Effector memory CD4-positive, alpha-beta T cell (primary cell): Measurements from ENCODE around the gene AKT1.

Experiments
- DNase-seq, 3 donors: peaks; one replicate each; pipeline ENCODE4 v3.0.0-alpha.2; 2020
- H3K27ac ChIP-seq: 2 replicates; pipeline ENCODE4 v1.7.0; 2013; ENCODE audit warnings: mild to moderate bottlenecking, low read length, moderate library complexity; ENCODE audit not compliant: insufficient read depth, poor library complexity, severe bottlenecking
- H3K27me3 ChIP-seq: replicated peaks from 2 replicates; pipeline ENCODE4 v1.7.0; 2013; ENCODE audit warnings: mild to moderate bottlenecking, low read length; ENCODE audit not compliant: insufficient read depth, control insufficient read depth, poor library complexity, severe bottlenecking
- H3K36me3 ChIP-seq: 2 replicates; pipeline ENCODE4 v1.7.0; 2013; ENCODE audit warnings: mild to moderate bottlenecking, low read length, moderate library complexity; ENCODE audit not compliant: control insufficient read depth, insufficient read depth
- H3K4me1 ChIP-seq: 2 replicates; pipeline ENCODE4 v1.7.0; 2013; ENCODE audit warnings: low read length, mild to moderate bottlenecking; ENCODE audit not compliant: control insufficient read depth, insufficient read depth, poor library complexity, severe bottlenecking
- H3K4me3 ChIP-seq: 2 replicates; pipeline ENCODE4 v1.7.0; 2013; ENCODE audit warnings: low read length, low read depth, mild to moderate bottlenecking; ENCODE audit not compliant: insufficient read depth, poor library complexity, severe bottlenecking
- H3K9me3 ChIP-seq: 2 replicates; pipeline ENCODE4 v1.7.0; 2013; ENCODE audit warnings: mild to moderate bottlenecking, low read length, moderate library complexity; ENCODE audit not compliant: control insufficient read depth

The AKT1 gene

DNA sequence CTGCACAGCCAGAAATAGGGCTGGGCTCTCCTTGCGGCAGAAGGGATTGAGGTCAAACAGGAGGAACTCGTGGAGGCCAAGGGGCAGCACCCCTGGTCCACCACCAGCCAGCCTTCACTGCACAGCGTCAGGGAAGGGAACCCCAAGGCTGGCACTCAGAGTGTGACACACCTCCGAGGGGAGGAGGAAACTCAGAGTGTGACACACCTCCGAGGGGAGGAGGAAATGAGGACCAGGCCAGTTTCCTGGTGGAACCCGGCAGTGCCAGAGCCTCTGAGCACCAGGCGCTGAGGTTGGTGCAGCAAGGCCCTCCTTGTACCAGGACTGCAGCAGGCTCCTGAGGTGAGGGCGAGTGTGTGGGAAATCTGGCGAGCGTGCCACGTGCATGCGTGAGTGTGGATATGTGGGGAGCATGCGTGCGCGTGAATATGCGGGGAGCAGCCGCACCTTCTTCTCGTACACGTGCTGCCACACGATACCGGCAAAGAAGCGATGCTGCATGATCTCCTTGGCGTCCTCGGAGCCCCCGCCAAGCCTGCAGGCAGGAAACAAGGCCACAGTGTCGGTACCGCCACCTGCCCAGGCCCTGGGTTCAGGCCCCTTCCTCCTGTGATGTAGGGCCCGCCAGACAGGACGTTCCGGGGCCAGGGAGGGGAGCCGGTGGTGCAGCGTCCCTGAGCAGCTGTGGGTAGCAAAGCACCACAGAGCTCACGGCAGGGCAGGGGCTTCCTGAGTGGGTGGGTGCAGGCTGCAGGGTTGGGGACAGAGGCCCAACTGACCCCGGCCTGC is 23.4 kb downstream of the AKT1 start:
- Histone ChIP-seq H3K27me3 (no peaks in the 10 kb centered on the region), H3K4me3 (no peak overlapping the region), H3K9me3 (peaks cover 5% of the 10 kb centered on the region), H3K4me1 (peaks cover 3% of the 10 kb centered on the region), H3K27ac (no peak overlapping the region), H3K36me3 (peaks cover 38% of the 10 kb centered on the region)
- no peak for DNase-seq

DNA sequence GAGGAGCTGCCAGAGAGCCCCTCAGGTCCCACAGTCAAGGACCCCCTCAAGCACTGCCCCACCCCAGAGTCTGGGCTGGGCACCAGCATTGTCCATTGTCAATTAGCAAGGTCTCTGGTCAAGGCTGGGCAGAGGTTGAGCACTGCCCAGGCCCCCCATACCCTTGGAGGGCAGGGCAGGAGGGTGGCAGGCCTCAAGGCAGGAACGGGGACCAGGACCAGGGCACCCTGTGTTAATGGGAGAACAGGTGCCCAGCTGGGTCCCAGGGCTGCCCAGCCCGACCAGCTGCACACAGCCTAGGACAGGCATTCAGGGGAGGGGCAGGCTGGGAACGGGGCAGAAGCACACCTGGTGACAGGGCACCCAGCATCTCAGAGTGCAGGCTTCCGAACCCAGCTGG is 24.2 kb downstream of the AKT1 start:
- H3K27me3 ChIP-seq, result no peaks in the 10 kb centered on the region
- H3K27ac ChIP-seq, result no peak overlapping the region
- DNase-seq, result no peak
- peaks cover 35% of the 10 kb centered on the region for H3K36me3 ChIP-seq
- H3K9me3 ChIP-seq, result peaks cover 5% of the 10 kb centered on the region
- H3K4me1 ChIP-seq, result peaks cover 3% of the 10 kb centered on the region
- H3K4me3 ChIP-seq, result no peak overlapping the region

DNA sequence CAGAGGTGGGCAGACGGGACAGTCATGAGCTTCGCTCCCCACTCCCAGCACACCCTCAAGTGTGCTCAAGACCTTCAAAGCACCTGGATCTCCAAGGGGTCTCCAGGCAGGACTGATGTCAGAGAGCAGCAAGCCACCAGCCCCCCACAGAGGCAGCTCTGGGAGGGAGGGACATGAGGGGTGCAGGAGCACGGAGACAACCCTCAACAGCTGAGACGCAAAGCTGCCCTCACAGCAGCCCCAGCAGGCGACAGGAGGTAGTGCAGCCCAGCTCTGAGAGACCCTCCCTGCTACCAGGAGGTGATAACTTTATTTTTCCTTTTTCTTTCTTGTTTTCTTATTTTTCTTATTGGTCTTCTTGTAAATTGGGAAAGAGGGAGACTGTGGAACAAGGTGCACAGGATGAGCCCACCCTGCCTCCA is 24.7 kb downstream of the AKT1 start:
- Histone ChIP-seq H3K27me3 (no peaks in the 10 kb centered on the region), H3K4me1 (peaks cover 3% of the 10 kb centered on the region), H3K4me3 (no peak overlapping the region), H3K9me3 (peaks cover 5% of the 10 kb centered on the region), H3K36me3 (peaks cover 35% of the 10 kb centered on the region), H3K27ac (no peak overlapping the region)
- no peak for DNase-seq

DNA sequence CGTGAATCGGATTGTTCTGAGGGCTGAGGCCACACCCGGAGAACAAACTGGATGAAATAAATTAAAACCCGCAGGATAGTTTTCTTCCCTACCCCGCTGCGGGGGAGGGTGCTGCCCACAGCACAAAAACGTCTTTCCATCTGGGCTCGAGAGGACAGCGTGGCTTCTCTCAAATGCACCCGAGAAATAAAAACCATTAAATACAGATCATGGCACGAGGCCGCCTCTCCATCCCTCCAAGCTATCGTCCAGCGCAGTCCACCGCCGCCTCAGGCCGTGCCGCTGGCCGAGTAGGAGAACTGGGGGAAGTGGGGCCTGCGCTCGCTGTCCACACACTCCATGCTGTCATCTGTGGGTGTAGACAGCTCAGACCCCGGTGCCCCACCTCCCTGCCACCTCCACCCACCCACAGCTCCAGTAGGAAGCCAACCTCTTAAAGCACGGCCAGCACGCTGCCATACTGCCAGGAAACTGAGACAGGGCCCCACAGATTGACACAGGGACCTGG is 25.4 kb downstream of the AKT1 start:
- no peak overlapping the region for H3K4me3 ChIP-seq
- DNase-seq, result no peak
- H3K27ac ChIP-seq, result no peak overlapping the region
- H3K27me3 ChIP-seq, result no peaks in the 10 kb centered on the region
- peaks cover 5% of the 10 kb centered on the region for H3K9me3 ChIP-seq
- H3K4me1 ChIP-seq, result peaks cover 3% of the 10 kb centered on the region
- H3K36me3 ChIP-seq, result peaks cover 34% of the 10 kb centered on the region

DNA sequence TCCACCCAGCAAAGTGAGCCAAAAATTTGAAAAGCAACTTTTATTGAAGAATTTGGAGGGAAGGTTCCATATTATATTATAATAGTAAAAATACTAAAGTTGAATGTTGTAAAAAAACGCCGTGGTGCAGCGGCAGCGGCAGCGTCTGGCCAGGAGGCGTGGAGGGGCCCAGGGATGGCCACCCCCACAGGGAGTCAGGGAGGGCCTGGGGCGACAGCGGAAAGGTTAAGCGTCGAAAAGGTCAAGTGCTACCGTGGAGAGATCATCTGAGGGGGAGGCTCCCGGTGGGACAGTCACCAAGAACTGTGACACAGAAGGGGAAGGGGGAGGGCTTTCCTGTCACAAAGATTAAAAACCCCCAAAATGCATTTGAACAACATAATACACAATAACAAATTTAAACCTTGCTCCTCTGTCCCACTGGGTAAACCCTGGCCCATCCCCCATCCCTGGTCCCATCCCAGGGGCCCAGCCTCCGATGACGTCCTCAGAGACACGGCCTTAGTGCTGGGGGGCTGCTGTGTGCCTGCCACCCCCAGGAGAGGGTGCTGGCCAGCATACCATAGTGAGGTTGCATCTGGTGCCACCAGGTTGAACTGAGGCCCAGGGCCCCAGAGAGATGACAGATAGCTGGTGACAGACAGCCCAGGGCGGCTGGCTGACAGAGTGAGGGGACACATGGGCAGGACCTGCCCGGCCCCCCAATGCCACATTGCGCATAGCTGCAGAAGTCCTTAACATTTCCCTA is 26.1 kb downstream of the AKT1 start:
- Histone ChIP-seq H3K4me1 (peaks cover 3% of the 10 kb centered on the region), H3K27ac (no peak overlapping the region), H3K9me3 (peaks cover 5% of the 10 kb centered on the region), H3K27me3 (no peaks in the 10 kb centered on the region), H3K4me3 (no peak overlapping the region), H3K36me3 (peaks cover 28% of the 10 kb centered on the region)
- DNase-seq, result no peak

DNA sequence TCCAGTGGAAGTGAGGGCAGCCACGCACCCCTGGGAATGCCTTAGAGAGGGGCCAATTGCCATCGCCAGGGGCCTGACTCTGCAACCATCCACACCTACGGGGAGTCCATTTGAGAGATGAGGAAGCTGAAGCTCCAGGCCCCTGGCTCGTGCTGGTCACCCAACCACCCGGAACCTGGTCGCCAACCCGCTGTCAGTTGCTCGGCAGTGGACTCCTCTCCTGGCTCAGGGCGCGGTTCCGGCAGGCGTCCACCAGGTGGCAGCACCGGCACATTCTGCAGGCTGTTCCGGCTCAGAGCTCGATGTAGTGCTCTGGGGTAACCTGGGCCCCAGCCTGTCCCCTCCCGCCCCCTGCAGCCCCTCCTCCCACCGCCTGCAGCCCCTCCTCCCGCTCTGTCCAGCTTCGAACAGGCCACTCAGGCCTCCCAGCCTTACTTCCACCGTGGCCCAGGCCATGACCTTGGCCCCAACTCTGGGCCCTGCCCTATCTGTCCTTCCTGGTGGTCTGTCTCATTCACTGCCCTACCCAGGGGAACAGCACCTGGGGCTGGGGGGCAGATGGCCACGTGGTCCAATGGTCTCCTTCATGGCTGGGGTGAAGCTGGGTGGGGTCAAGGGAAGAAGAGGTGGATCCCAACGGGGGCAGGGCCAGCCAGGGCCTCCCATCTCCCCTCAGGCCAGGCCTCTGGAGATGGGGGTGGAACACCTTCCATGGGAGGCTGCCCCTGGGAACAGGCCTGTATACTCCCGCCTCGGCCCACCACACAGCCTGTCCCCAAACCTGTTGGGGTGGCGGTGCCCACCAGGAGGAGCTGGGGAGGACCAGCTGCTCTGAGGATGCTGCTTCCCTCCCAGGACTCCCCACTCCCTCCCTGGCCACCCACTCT is 26.9 kb downstream of the AKT1 start:
- Histone ChIP-seq H3K27me3 (no peaks in the 10 kb centered on the region), H3K4me1 (peaks cover 3% of the 10 kb centered on the region), H3K9me3 (peaks cover 5% of the 10 kb centered on the region), H3K4me3 (no peak overlapping the region), H3K27ac (no peak overlapping the region), H3K36me3 (peaks cover 27% of the 10 kb centered on the region)
- DNase-seq, result peak; percentile 73 to 83 (median 80)

DNA sequence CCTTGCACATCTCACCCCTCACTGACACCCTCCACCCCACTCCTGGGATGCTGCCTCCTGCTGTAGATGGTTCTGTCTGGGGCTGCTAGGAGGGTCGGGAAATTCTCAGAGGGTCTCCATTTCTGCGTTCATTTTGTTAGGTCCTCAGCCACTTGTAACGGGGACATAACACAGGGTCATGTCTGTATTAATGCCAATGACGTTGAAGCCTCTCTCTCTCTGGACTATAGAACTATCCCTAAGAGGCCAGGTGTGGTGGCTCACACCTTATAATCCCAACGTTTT is 28.0 kb downstream of the AKT1 start:
- Histone ChIP-seq H3K27ac (no peak overlapping the region), H3K4me1 (peaks cover 3% of the 10 kb centered on the region), H3K27me3 (no peaks in the 10 kb centered on the region), H3K36me3 (peaks cover 19% of the 10 kb centered on the region), H3K9me3 (peaks cover 5% of the 10 kb centered on the region), H3K4me3 (no peak overlapping the region)
- DNase-seq, result no peak

DNA sequence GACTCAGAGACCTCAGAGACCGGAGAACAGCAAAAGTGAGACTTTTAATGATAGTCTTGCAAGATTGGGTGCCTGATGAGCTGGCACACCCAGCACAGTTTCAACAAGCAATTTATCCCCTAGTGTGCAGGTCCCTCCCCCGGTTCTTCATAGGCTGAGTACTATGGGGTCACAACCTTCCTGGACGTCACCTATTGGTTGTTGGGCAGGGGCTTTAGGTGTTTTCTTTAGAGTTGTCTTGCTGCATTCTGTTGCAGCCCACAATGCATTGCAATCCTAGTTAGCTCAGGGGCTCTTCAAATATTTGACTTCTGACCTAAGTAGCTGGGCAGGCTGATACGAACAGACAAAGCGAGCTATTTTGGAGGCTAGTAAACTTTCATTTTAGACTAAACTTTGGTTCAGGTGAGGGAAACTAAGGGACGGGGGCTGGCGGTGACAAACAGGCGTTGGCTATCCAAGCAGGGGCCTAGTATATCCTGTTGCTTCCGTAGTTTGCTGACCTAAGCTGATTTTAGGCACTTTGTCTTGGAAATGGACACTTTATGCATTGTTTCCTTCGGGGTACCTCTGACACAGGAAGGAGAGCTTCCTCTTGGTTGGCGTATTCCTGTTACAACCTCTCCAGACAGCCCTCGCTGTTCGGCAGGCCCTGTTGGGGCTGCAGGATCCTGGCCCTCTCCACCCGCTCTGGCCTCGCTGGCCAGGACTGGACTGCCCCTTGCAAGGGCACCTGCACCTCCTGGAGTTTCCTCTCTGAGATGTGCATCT is 28.5 kb downstream of the AKT1 start:
- DNase-seq, result no peak
- no peak overlapping the region for H3K4me3 ChIP-seq
- no peak overlapping the region for H3K27ac ChIP-seq
- peaks cover 5% of the 10 kb centered on the region for H3K9me3 ChIP-seq
- H3K36me3 ChIP-seq, result peaks cover 13% of the 10 kb centered on the region
- no peaks in the 10 kb centered on the region for H3K27me3 ChIP-seq
- peaks cover 3% of the 10 kb centered on the region for H3K4me1 ChIP-seq

DNA sequence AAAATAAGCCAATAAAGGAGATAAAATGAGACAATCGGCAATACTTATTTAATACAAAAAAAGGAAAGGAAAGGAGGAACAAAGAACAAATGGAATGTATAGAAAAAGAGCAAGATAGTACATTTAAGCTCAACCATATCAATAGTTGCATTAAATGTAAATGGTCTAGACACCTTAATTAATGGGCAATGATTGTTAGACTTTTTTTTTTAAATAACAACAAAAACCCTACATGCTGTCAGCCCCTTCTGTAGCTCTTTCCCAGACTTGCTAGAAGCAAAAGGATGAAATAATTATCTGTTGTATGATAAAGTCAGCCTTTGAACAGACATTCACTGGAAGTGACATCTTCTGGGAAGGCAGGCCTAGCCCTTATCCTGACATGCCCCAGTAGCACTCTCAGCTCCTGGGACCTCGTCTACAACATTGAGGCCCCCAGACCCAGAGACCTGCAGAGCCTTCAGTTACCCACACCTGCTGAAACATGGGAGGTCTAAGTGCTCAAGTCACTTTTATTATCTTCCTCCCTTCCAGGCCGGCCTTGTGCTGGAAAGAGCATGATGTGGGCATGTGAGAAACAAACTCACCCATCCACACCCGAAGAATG is 29.2 kb downstream of the AKT1 start:
- Histone ChIP-seq H3K36me3 (peaks cover 13% of the 10 kb centered on the region), H3K27me3 (no peaks in the 10 kb centered on the region), H3K9me3 (peaks cover 4% of the 10 kb centered on the region), H3K4me3 (no peak overlapping the region), H3K4me1 (peaks cover 3% of the 10 kb centered on the region), H3K27ac (no peak overlapping the region)
- DNase-seq, result no peak
